Measurements from ENCODE around the gene PGBD2.
"Not testable (repeated sequence)": the region's sequence is repeated elsewhere in the genome, so short reads cannot be mapped to it uniquely, and the experiment has no call there.

The PGBD2 gene

GRCh38 chr1:248924696-248925532 is 18.9 kb downstream of the PGBD2 start:
- no peaks in the 10 kb centered on the region for H3K27me3 ChIP-seq (ENCODE audit: insufficient read depth, poor library complexity, severe bottlenecking)
- peak overlapping the region; percentile 80 for H3K27ac ChIP-seq (replicated peaks)
- H3K4me3 ChIP-seq (replicated peaks; ENCODE audit: insufficient read depth, low read length), result peak overlapping the region; percentile 1
- peak; percentile 78 for TF ChIP-seq CTCF (IDR thresholded peaks at IDR 0.05; ENCODE audit: insufficient read depth, low read length)
- TF ChIP-seq GABPA (IDR thresholded peaks at IDR 0.05; ENCODE audit: low read depth), result no peak
- peak; percentile 93 for TF ChIP-seq POLR2AphosphoS5 (IDR thresholded peaks at IDR 0.05; ENCODE audit: low read depth)
- TF ChIP-seq SPI1 (IDR thresholded peaks at IDR 0.05; ENCODE audit: borderline replicate concordance, low read depth), result no peak
- peak; percentile 61 to 92 for DNase-seq (ENCODE audit: low read depth in 1 of 2, low spot score in 1 of 2)

- not testable (repeated sequence) for H3K4me3 ChIP-seq (replicated peaks; ENCODE audit: insufficient read depth, low read length); H3K27me3 ChIP-seq (ENCODE audit: insufficient read depth, poor library complexity, severe bottlenecking)
- 0 out of 2 replicates have a peak, but pooled peaks have one; percentile 4 for TF ChIP-seq SPI1 (IDR thresholded peaks at IDR 0.05; ENCODE audit: borderline replicate concordance, low read depth)
- peak in 1 of 2 experiments; percentile 51 for DNase-seq (ENCODE audit: low read depth in 1 of 2, low spot score in 1 of 2)
- H3K27ac ChIP-seq (replicated peaks), result peak overlapping the region; percentile 54
Measured at GRCh38 chr1:248925859-248926258, 19.8 kb downstream of the PGBD2 start.

- Histone ChIP-seq H3K27ac (replicated peaks) (peak overlapping the region; percentile 54), H3K27me3 (ENCODE audit: insufficient read depth, poor library complexity, severe bottlenecking) (no peaks in the 10 kb centered on the region), H3K4me3 (replicated peaks; ENCODE audit: insufficient read depth, low read length) (no peak overlapping the region)
- no peak for DNase-seq (ENCODE audit: low read depth in 1 of 2, low spot score in 1 of 2)
- TF ChIP-seq SPI1 (IDR thresholded peaks at IDR 0.05; ENCODE audit: borderline replicate concordance, low read depth) (no peak), CTCF (IDR thresholded peaks at IDR 0.05; ENCODE audit: insufficient read depth, low read length) (no peak), POLR2AphosphoS5 (IDR thresholded peaks at IDR 0.05; ENCODE audit: low read depth) (no peak), GABPA (IDR thresholded peaks at IDR 0.05; ENCODE audit: low read depth) (no peak), REST (IDR thresholded peaks at IDR 0.05; ENCODE audit: insufficient replicate concordance, low read depth) (no peak)
Measured at GRCh38 chr1:248926401-248927182, 20.6 kb downstream of the PGBD2 start.

GRCh38 chr1:248927283-248927682 is 21.2 kb downstream of the PGBD2 start:
- not testable (repeated sequence) for H3K27me3 ChIP-seq (ENCODE audit: insufficient read depth, poor library complexity, severe bottlenecking); H3K4me3 ChIP-seq (replicated peaks; ENCODE audit: insufficient read depth, low read length); DNase-seq (ENCODE audit: low read depth in 1 of 2, low spot score in 1 of 2)
- H3K27ac ChIP-seq (replicated peaks), result peak overlapping the region; percentile 45

- DNase-seq (ENCODE audit: low read depth in 1 of 2, low spot score in 1 of 2), result peak in 1 of 2 experiments; percentile 36
- peak; percentile 73 for TF ChIP-seq SPI1 (IDR thresholded peaks at IDR 0.05; ENCODE audit: borderline replicate concordance, low read depth)
- H3K27me3 ChIP-seq (ENCODE audit: insufficient read depth, poor library complexity, severe bottlenecking); H3K4me3 ChIP-seq (replicated peaks; ENCODE audit: insufficient read depth, low read length): not testable (repeated sequence)
- H3K27ac ChIP-seq (replicated peaks), result peak overlapping the region; percentile 45
Measured at GRCh38 chr1:248928122-248928521, 22.1 kb downstream of the PGBD2 start.

GRCh38 chr1:248930037-248930436 is 24.0 kb downstream of the PGBD2 start:
- H3K27me3 ChIP-seq (ENCODE audit: insufficient read depth, poor library complexity, severe bottlenecking); H3K4me3 ChIP-seq (replicated peaks; ENCODE audit: insufficient read depth, low read length); DNase-seq (ENCODE audit: low read depth in 1 of 2, low spot score in 1 of 2): not testable (repeated sequence)
- peak overlapping the region; percentile 46 for H3K27ac ChIP-seq (replicated peaks)
- peak; percentile 94 for TF ChIP-seq SPI1 (IDR thresholded peaks at IDR 0.05; ENCODE audit: borderline replicate concordance, low read depth)

- not testable (repeated sequence) for DNase-seq (ENCODE audit: low read depth in 1 of 2, low spot score in 1 of 2)
Measured at GRCh38 chr1:248938173-248938809, 32.3 kb downstream of the PGBD2 start.

GRCh38 chr1:248944134-248944999 is 38.3 kb downstream of the PGBD2 start:
- H3K27ac ChIP-seq (replicated peaks); H3K4me3 ChIP-seq (replicated peaks; ENCODE audit: insufficient read depth, low read length); DNase-seq (ENCODE audit: low read depth in 1 of 2, low spot score in 1 of 2); H3K27me3 ChIP-seq (ENCODE audit: insufficient read depth, poor library complexity, severe bottlenecking): not testable (repeated sequence)

More at GRCh38 chr1:248938173-248938809, 32.3 kb downstream of the PGBD2 start:
- H3K27ac ChIP-seq (replicated peaks); H3K4me3 ChIP-seq (replicated peaks; ENCODE audit: insufficient read depth, low read length); H3K27me3 ChIP-seq (ENCODE audit: insufficient read depth, poor library complexity, severe bottlenecking): not testable (repeated sequence)

All from HL-60 (cell line).